Measurements from ENCODE around the gene MTHFSD.
"Not testable (repeated sequence)": the region's sequence is repeated elsewhere in the genome, so short reads cannot be mapped to it uniquely, and the experiment has no call there.

The MTHFSD gene

GRCh38 chr16:86587955-86588354 is 32.9 kb upstream of the MTHFSD start:
- not testable (repeated sequence) for H3K4ac ChIP-seq (ENCODE audit: low read depth, low read length); H2BK120ac ChIP-seq (ENCODE audit: insufficient read depth, low read length, poor library complexity); H3K79me1 ChIP-seq (ENCODE audit: low read length); H2BK5ac ChIP-seq (ENCODE audit: low read depth, low read length, poor library complexity); H3K36me3 ChIP-seq (ENCODE audit: control insufficient read depth in 1 of 2, insufficient read depth in 2 of 2, low read length in 2 of 2); H3K18ac ChIP-seq (ENCODE audit: low read length); DNase-seq; H4K12ac ChIP-seq (ENCODE audit: low read depth, low read length); H3K4me1 ChIP-seq (ENCODE audit: control insufficient read depth in 1 of 2, insufficient read depth in 2 of 2, low read length in 2 of 2); H2BK12ac ChIP-seq (ENCODE audit: low read length); H4K8ac ChIP-seq (ENCODE audit: low read depth, low read length); H3K27ac ChIP-seq (ENCODE audit: low read depth, low read length); H3K79me2 ChIP-seq (ENCODE audit: control insufficient read depth, insufficient read depth, low read length, poor library complexity); H3K4me3 ChIP-seq (ENCODE audit: low read depth, low read length); H3K4me2 ChIP-seq (ENCODE audit: low read length); H3K9ac ChIP-seq (ENCODE audit: low read length); H3K14ac ChIP-seq (ENCODE audit: low read length); H3K9me3 ChIP-seq (ENCODE audit: insufficient read depth, low read depth, low read length); H4K91ac ChIP-seq (ENCODE audit: low read depth, low read length); H2AFZ ChIP-seq (ENCODE audit: insufficient read depth, low read length, poor library complexity); H3K27me3 ChIP-seq (ENCODE audit: insufficient read depth, low read length); H2AK5ac ChIP-seq (ENCODE audit: low read length); H3K23ac ChIP-seq (ENCODE audit: low read length)
- WGBS (ENCODE audit: extremely low coverage, insufficient coverage, insufficient read length): no CpG with 5 or more reads among the region's 3 CpGs

- DNase-seq: no peak
- Histone ChIP-seq H4K8ac (ENCODE audit: low read depth, low read length) (no peak overlapping the region), H3K27ac (ENCODE audit: low read depth, low read length) (no peak overlapping the region), H4K12ac (ENCODE audit: low read depth, low read length) (no peak overlapping the region), H3K4me3 (ENCODE audit: low read depth, low read length) (no peak overlapping the region), H2AFZ (ENCODE audit: insufficient read depth, low read length, poor library complexity) (no peak overlapping the region), H3K4ac (ENCODE audit: low read depth, low read length) (no peak overlapping the region), H2BK120ac (ENCODE audit: insufficient read depth, low read length, poor library complexity) (no peak overlapping the region), H3K79me1 (ENCODE audit: low read length) (no peaks in the 10 kb centered on the region), H3K18ac (ENCODE audit: low read length) (no peak overlapping the region), H3K23ac (ENCODE audit: low read length) (no peak overlapping the region), H2BK12ac (ENCODE audit: low read length) (no peak overlapping the region), H3K4me1 (ENCODE audit: control insufficient read depth in 1 of 2, insufficient read depth in 2 of 2, low read length in 2 of 2) (no peaks in the 10 kb centered on the region), H3K27me3 (ENCODE audit: insufficient read depth, low read length) (no peaks in the 10 kb centered on the region), H3K36me3 (ENCODE audit: control insufficient read depth in 1 of 2, insufficient read depth in 2 of 2, low read length in 2 of 2) (no peaks in the 10 kb centered on the region), H2AK5ac (ENCODE audit: low read length) (no peak overlapping the region), H2BK5ac (ENCODE audit: low read depth, low read length, poor library complexity) (no peak overlapping the region), H3K9ac (ENCODE audit: low read length) (no peak overlapping the region), H4K91ac (ENCODE audit: low read depth, low read length) (no peak overlapping the region), H3K14ac (ENCODE audit: low read length) (no peak overlapping the region), H3K9me3 (ENCODE audit: insufficient read depth, low read depth, low read length) (peaks cover 3% of the 10 kb centered on the region), H3K4me2 (ENCODE audit: low read length) (no peak overlapping the region), H3K79me2 (ENCODE audit: control insufficient read depth, insufficient read depth, low read length, poor library complexity) (no peaks in the 10 kb centered on the region)
- no CpG with 5 or more reads among the region's 3 CpGs for WGBS (ENCODE audit: extremely low coverage, insufficient coverage, insufficient read length)
Observed at GRCh38 chr16:86587487-86587886, 32.5 kb upstream of the MTHFSD start.

- Histone ChIP-seq H3K27ac (ENCODE audit: low read depth, low read length) (no peak overlapping the region), H3K4me3 (ENCODE audit: low read depth, low read length) (no peak overlapping the region), H2BK120ac (ENCODE audit: insufficient read depth, low read length, poor library complexity) (no peak overlapping the region), H3K4ac (ENCODE audit: low read depth, low read length) (no peak overlapping the region), H4K8ac (ENCODE audit: low read depth, low read length) (no peak overlapping the region), H3K4me2 (ENCODE audit: low read length) (no peak overlapping the region), H3K4me1 (ENCODE audit: control insufficient read depth in 1 of 2, insufficient read depth in 2 of 2, low read length in 2 of 2) (no peaks in the 10 kb centered on the region), H2AK5ac (ENCODE audit: low read length) (no peak overlapping the region), H3K9me3 (ENCODE audit: insufficient read depth, low read depth, low read length) (peaks cover 3% of the 10 kb centered on the region), H3K27me3 (ENCODE audit: insufficient read depth, low read length) (peaks cover 6% of the 10 kb centered on the region), H2BK5ac (ENCODE audit: low read depth, low read length, poor library complexity) (no peak overlapping the region), H4K91ac (ENCODE audit: low read depth, low read length) (no peak overlapping the region), H3K9ac (ENCODE audit: low read length) (no peak overlapping the region), H2AFZ (ENCODE audit: insufficient read depth, low read length, poor library complexity) (no peak overlapping the region), H4K12ac (ENCODE audit: low read depth, low read length) (no peak overlapping the region), H3K79me1 (ENCODE audit: low read length) (no peaks in the 10 kb centered on the region), H3K79me2 (ENCODE audit: control insufficient read depth, insufficient read depth, low read length, poor library complexity) (no peaks in the 10 kb centered on the region), H3K36me3 (ENCODE audit: control insufficient read depth in 1 of 2, insufficient read depth in 2 of 2, low read length in 2 of 2) (no peaks in the 10 kb centered on the region), H3K14ac (ENCODE audit: low read length) (no peak overlapping the region), H2BK12ac (ENCODE audit: low read length) (no peak overlapping the region), H3K23ac (ENCODE audit: low read length) (no peak overlapping the region), H3K18ac (ENCODE audit: low read length) (no peak overlapping the region)
- no CpG with 5 or more reads among the region's 10 CpGs for WGBS (ENCODE audit: extremely low coverage, insufficient coverage, insufficient read length)
- DNase-seq: no peak
Observed at GRCh38 chr16:86585821-86586611, 31.0 kb upstream of the MTHFSD start.

GRCh38 chr16:86584726-86585721 is 30.0 kb upstream of the MTHFSD start:
- WGBS (ENCODE audit: extremely low coverage, insufficient coverage, insufficient read length): no CpG with 5 or more reads among the region's 12 CpGs
- H2AFZ ChIP-seq (ENCODE audit: insufficient read depth, low read length, poor library complexity): no peak overlapping the region
- no peak overlapping the region for H4K8ac ChIP-seq (ENCODE audit: low read depth, low read length)

More at GRCh38 chr16:86584726-86585721, 30.0 kb upstream of the MTHFSD start:
- no peak overlapping the region for H4K91ac ChIP-seq (ENCODE audit: low read depth, low read length)
- no peaks in the 10 kb centered on the region for H3K36me3 ChIP-seq (ENCODE audit: control insufficient read depth in 1 of 2, insufficient read depth in 2 of 2, low read length in 2 of 2)
- H3K79me1 ChIP-seq (ENCODE audit: low read length): no peaks in the 10 kb centered on the region
- no peak overlapping the region for H3K9ac ChIP-seq (ENCODE audit: low read length)
- no peaks in the 10 kb centered on the region for H3K4me1 ChIP-seq (ENCODE audit: control insufficient read depth in 1 of 2, insufficient read depth in 2 of 2, low read length in 2 of 2)
- H3K79me2 ChIP-seq (ENCODE audit: control insufficient read depth, insufficient read depth, low read length, poor library complexity): no peaks in the 10 kb centered on the region
- no peak overlapping the region for H2BK12ac ChIP-seq (ENCODE audit: low read length)
- no peak overlapping the region for H3K4ac ChIP-seq (ENCODE audit: low read depth, low read length)
- no peak overlapping the region for H2BK120ac ChIP-seq (ENCODE audit: insufficient read depth, low read length, poor library complexity)
- no peak overlapping the region for H3K18ac ChIP-seq (ENCODE audit: low read length)
- no peak overlapping the region for H3K27ac ChIP-seq (ENCODE audit: low read depth, low read length)
- no peak overlapping the region for H3K23ac ChIP-seq (ENCODE audit: low read length)
- H3K4me3 ChIP-seq (ENCODE audit: low read depth, low read length): no peak overlapping the region
- no peak overlapping the region for H2BK5ac ChIP-seq (ENCODE audit: low read depth, low read length, poor library complexity)
- no peak overlapping the region for H4K12ac ChIP-seq (ENCODE audit: low read depth, low read length)
- H2AK5ac ChIP-seq (ENCODE audit: low read length): no peak overlapping the region
- H3K27me3 ChIP-seq (ENCODE audit: insufficient read depth, low read length): peaks cover 11% of the 10 kb centered on the region
- H3K9me3 ChIP-seq (ENCODE audit: insufficient read depth, low read depth, low read length): peaks cover 3% of the 10 kb centered on the region
- H3K14ac ChIP-seq (ENCODE audit: low read length): no peak overlapping the region
- DNase-seq: no peak
- H3K4me2 ChIP-seq (ENCODE audit: low read length): no peak overlapping the region

Data from trophoblast cell (in vitro differentiated cells and primary cell).